Measurements from ENCODE around the gene USP15.

GRCh38 chr12:62268956-62269355 lies 8.8 kb downstream of the USP15 start:
- TF ChIP-seq CTCF (IDR thresholded peaks at IDR 0.05) (no peak), POLR2A (IDR thresholded peaks at IDR 0.05) (no peak)
